Esophagus muscularis mucosa (tissue), 4 donors: Measurements from ENCODE around the gene CELF5. TPM values are rescaled to one million over a fixed set of nuclear protein-coding genes. Genes with fewer than 3 reads are reported as not detected.

ENCODE experiments used
- DNase-seq: peaks from one replicate; pipeline ENCODE4 v3.0.0-alpha.2; 2017; ENCODE audit errors: extremely low spot score
- H3K27ac ChIP-seq, 4 donors: fragments of 200-600 bp; sonication (generic); replicated peaks in 1 of 4; 1 replicate in 3 of 4; 2 replicates in 1 of 4; pipeline ENCODE4 v1.5.1; 2016 to 2019; ENCODE audit warnings: mild to moderate bottlenecking in 1 of 4
- H3K27me3 ChIP-seq, 4 donors: fragments of 200-600 bp; sonication (generic); one replicate each; pipeline versions ENCODE4 v1.5.1 to v1.6.0; 2016 to 2019
- H3K36me3 ChIP-seq, 4 donors: fragments of 200-600 bp; sonication (generic); one replicate each; pipeline ENCODE4 v1.5.1; 2016 to 2019
- H3K4me1 ChIP-seq, 4 donors: fragments of 200-600 bp; sonication (generic); one replicate each; pipeline ENCODE4 v1.5.1; 2016 to 2019
- H3K4me3 ChIP-seq, 4 donors: fragments of 200-600 bp; sonication (generic); 1 replicate in 2 of 4; 2 replicates in 2 of 4; pipeline ENCODE4 v1.5.1; 2016 to 2019; ENCODE audit warnings: mild to moderate bottlenecking in 4 of 4, moderate library complexity in 1 of 4
- H3K9me3 ChIP-seq, 4 donors: fragments of 200-600 bp; sonication (generic); 1 replicate in 3 of 4; 2 replicates in 1 of 4; pipeline ENCODE4 v1.5.1; 2016 to 2019
- EP300 ChIP-seq: sonication (generic); formaldehyde crosslinking; IDR thresholded peaks from one replicate; pipeline ENCODE4 v1.6.1; 2017; ENCODE audit warnings: antibody characterized with exemption
- POLR2A ChIP-seq: fragments of 450-650 bp; IDR thresholded peaks from one replicate; pipeline ENCODE4 v1.6.1; 2017; ENCODE audit warnings: antibody characterized with exemption, moderate library complexity, mild to moderate bottlenecking, low read depth
- POLR2AphosphoS5 ChIP-seq, 2 donors: sonication (generic); formaldehyde crosslinking; IDR thresholded peaks; one replicate each; pipeline ENCODE4 v1.6.1; 2017; ENCODE audit warnings: antibody characterized with exemption in 2 of 2
- WGBS: methylation state at CpG from one replicate; pipeline ENCODE4 v1.1.5; 2018; 5-methylcytosine and 5-hydroxymethylcytosine counted together
- intact Hi-C: fragments of 100-400 bp; cut with DNase I; formaldehyde crosslinking; loops from one replicate; pipeline ENCODE4 v1.15.1; 2023
- total RNA-seq, 4 donors: library from RNA; depleted of rRNA; stranded (reverse); fragments of >200 nt; gene quantifications; one replicate each; pipeline versions ENCODE4 v1.1.0 to v1.2.1, GENCODE V29; 2016
- TF ChIP-seq, protein P1 (sequence below), 3 experiments: fragments of 200-600 bp in 2 of 3; fragments of 450-650 bp in 1 of 3; sonication (generic) in 2 of 3; IDR thresholded peaks; one replicate each; pipeline ENCODE4 v1.5.1; 2017 to 2019; ENCODE audit warnings: antibody characterized with exemption in 3 of 3, mild to moderate bottlenecking in 2 of 3, moderate library complexity in 1 of 3

CELF5 gene
- total RNA-seq, 4 donors from 2014 or later: 0.17 TPM; not detected in 3

DNA sequence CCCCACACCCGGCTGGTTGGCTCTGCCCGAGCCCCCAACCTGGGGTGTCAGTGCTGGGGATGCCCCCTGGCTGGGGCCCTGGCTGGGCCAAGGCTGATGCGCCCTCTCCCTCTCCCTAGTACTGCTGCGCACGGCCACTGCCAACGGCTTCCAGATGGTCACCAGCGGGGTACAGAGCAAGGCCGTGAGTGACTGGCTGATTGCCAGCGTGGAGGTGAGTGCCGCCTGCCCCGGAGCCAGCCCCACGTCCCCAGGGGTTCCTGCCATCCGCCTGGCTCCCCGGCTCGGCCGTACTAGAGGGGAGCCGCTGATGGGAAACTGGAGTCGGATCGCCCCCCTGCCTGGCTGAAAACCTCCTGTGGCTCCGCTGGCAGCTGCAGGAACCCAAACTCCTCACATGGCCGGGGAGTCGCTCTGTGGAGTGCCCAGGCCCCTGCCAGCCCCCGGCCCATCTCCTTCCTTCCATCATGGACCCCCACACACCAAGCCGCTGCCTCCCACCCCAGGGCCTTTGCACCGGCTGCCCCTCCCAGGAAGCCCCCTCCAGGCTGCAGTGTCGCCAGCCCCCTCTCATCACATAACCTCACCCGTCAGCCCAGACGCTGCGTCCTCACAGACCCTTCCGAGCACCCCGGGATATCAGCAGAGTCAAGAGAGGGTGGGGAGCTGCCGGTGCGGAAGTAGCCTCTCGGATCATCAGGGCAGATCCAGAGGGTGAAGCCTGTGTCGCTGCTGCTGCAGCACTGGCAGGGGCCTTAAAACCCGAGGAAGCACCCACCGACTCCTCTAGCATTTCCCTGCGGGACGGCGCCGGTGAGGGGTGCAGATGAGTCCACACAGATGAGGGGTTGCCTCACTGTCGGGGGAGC, 28.2 kb upstream of the CELF5 start:
- no peaks in the 10 kb centered on the region for H3K27me3 ChIP-seq
- no peaks in the 10 kb centered on the region for H3K4me1 ChIP-seq
- no peak for TF ChIP-seq POLR2A
- TF ChIP-seq, protein P1, sequence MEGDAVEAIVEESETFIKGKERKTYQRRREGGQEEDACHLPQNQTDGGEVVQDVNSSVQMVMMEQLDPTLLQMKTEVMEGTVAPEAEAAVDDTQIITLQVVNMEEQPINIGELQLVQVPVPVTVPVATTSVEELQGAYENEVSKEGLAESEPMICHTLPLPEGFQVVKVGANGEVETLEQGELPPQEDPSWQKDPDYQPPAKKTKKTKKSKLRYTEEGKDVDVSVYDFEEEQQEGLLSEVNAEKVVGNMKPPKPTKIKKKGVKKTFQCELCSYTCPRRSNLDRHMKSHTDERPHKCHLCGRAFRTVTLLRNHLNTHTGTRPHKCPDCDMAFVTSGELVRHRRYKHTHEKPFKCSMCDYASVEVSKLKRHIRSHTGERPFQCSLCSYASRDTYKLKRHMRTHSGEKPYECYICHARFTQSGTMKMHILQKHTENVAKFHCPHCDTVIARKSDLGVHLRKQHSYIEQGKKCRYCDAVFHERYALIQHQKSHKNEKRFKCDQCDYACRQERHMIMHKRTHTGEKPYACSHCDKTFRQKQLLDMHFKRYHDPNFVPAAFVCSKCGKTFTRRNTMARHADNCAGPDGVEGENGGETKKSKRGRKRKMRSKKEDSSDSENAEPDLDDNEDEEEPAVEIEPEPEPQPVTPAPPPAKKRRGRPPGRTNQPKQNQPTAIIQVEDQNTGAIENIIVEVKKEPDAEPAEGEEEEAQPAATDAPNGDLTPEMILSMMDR (IDR thresholded peaks at IDR 0.05): no peak
- TF ChIP-seq EP300: no peak
- no peak for TF ChIP-seq POLR2AphosphoS5 (IDR thresholded peaks at IDR 0.05)
- peaks cover 0 to 70% (median 50%) of the 10 kb centered on the region in 4 donors for H3K36me3 ChIP-seq
- H3K9me3 ChIP-seq: no peaks in the 10 kb centered on the region
- intact Hi-C loops: no loop called here
- H3K27ac ChIP-seq: no peak overlapping the region
- 84% methylated on average over 11 of the region's 42 CpGs for WGBS
- H3K4me3 ChIP-seq: no peak overlapping the region
- DNase-seq: no peak

DNA sequence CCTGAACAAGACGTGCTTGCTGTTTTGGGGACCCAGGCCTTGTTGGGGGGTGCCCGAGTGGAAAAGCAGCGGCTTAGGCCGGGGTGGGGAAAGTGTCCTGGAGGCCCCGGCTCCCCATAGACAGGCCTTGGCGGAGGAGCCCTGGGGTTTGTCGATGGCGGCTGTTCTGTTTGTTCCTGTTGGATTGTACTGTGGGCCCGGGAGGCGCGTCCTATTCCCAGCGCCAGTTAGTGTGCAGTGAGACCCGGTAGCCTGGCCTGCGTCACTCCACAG, 27.6 kb upstream of the CELF5 start:
- no peak overlapping the region for H3K27ac ChIP-seq
- H3K4me3 ChIP-seq: no peak overlapping the region
- TF ChIP-seq, protein P1 (IDR thresholded peaks at IDR 0.05): no peak
- TF ChIP-seq EP300 (no peak), POLR2AphosphoS5 (IDR thresholded peaks at IDR 0.05) (no peak), POLR2A (no peak)
- no peaks in the 10 kb centered on the region for H3K4me1 ChIP-seq
- no peaks in the 10 kb centered on the region for H3K9me3 ChIP-seq
- H3K36me3 ChIP-seq: peaks cover 0 to 75% (median 54%) of the 10 kb centered on the region in 4 donors
- WGBS: 98% methylated on average over 11 of the region's 14 CpGs
- DNase-seq: no peak
- H3K27me3 ChIP-seq: no peaks in the 10 kb centered on the region
- intact Hi-C loops: no loop called here

DNA sequence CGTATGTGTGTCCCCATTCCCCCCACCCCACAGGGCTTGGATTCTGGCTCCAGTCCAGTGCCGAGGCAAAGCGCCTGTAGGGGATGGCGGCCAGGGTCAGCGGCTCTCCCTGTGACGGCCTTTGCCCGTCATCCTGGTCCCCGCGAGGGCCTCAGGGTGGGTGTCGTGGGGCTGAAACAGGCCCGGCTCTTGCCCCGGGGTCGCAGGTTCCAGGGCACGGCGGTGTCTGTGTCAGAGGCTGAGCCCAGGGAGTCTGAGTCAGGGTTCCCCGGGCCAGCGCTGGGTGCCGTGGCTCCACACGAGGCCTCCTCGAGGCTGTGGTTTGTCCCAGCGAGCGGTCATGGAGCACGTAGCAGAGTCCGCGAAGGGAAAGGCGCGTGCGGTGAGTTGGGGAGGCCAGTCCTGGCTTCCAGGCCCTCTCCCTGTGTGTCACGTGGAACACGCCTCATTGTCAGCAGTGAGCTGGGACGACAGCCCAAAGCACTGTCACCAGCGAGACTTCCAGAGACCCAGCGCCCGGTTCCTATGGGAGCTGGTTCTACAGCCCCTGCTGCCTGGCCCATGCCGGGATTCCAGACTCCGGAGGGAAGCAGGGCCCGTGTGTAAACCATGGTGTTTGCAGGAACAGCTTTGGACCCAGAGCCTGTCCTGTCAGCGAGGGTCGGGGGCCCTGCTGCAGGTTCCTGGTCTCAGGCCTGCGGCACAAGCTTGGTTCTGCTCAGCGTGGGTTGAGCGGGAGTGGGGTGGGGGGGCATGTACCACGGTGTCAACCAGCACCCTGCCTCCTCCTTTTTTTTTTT, 25.4 kb upstream of the CELF5 start:
- no peak for DNase-seq
- H3K27ac ChIP-seq: no peak overlapping the region
- H3K4me1 ChIP-seq: no peaks in the 10 kb centered on the region
- 92% methylated on average over 18 of the region's 43 CpGs for WGBS
- H3K36me3 ChIP-seq: peaks cover 0 to 75% (median 55%) of the 10 kb centered on the region in 4 donors
- no peaks in the 10 kb centered on the region for H3K9me3 ChIP-seq
- H3K27me3 ChIP-seq: no peaks in the 10 kb centered on the region
- H3K4me3 ChIP-seq: no peak overlapping the region
- TF ChIP-seq EP300: no peak
- no peak for TF ChIP-seq POLR2A
- TF ChIP-seq, protein P1 (IDR thresholded peaks at IDR 0.05): no peak
- no peak for TF ChIP-seq POLR2AphosphoS5 (IDR thresholded peaks at IDR 0.05)
- intact Hi-C loops: no loop called here

DNA sequence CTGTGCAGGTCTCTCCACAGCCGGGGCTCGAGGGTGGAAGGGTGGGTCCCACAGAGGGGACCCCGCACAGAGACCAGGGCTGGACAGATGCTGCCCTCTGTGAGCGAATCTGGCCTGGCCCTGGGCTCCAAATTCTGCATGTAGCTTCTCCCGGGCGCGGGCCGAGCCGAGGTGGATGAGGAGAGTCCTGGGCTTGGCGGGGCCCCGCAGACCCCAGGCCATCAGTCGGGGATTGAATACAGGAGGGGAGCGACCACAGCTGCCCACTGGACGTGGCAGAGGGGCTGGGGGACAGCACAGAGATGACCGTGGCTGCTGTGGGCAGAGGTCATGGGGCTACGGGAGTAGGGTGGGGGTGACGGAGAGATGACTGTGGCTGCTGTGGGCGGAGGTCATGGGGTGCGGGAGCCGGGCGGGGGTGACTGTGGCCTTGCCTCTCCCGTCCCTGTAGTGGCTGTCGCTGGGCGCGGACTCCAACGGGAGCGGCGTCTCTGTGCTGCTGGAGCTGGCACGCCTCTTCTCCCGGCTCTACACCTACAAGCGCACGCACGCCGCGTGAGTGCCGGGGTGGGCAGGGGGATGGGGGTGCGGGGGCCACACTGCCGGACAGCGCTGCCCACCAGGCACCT, 23.3 kb upstream of the CELF5 start:
- DNase-seq: no peak
- Histone ChIP-seq H3K36me3 (peaks cover 13 to 86% (median 67%) of the 10 kb centered on the region in 4 donors), H3K9me3 (no peaks in the 10 kb centered on the region), H3K4me3 (no peak overlapping the region), H3K27ac (no peak overlapping the region), H3K4me1 (no peaks in the 10 kb centered on the region), H3K27me3 (no peaks in the 10 kb centered on the region)
- intact Hi-C loops: no loop called here
- no peak for TF ChIP-seq POLR2A
- no peak for TF ChIP-seq POLR2AphosphoS5 (IDR thresholded peaks at IDR 0.05)
- no peak for TF ChIP-seq EP300
- TF ChIP-seq, protein P1 (IDR thresholded peaks at IDR 0.05): no peak
- WGBS: 87% methylated on average over 31 of the region's 39 CpGs
